Retinal pigment epithelial cell (primary cell): ENCODE measurements around the gene DBX1.
"Not testable (repeated sequence)": the region's sequence is repeated elsewhere in the genome, so short reads cannot be mapped to it uniquely, and the experiment has no call there.

Source experiments
- DNase-seq: peaks from one replicate; pipeline ENCODE4 v3.0.0-alpha.2; 2010; ENCODE audit warnings: low read depth
- H3K4me3 ChIP-seq: 2 replicates; pipeline ENCODE4 v1.5.1; 2011; ENCODE audit warnings: mild to moderate bottlenecking, low read length, control low read depth, moderate library complexity
- TF ChIP-seq, protein P1 (sequence below): conservative IDR thresholded peaks from 2 replicates; pipeline ENCODE4 v1.5.1; 2011; ENCODE audit warnings: low read depth, low read length, control low read depth, inconsistent platforms

The DBX1 gene

DNA sequence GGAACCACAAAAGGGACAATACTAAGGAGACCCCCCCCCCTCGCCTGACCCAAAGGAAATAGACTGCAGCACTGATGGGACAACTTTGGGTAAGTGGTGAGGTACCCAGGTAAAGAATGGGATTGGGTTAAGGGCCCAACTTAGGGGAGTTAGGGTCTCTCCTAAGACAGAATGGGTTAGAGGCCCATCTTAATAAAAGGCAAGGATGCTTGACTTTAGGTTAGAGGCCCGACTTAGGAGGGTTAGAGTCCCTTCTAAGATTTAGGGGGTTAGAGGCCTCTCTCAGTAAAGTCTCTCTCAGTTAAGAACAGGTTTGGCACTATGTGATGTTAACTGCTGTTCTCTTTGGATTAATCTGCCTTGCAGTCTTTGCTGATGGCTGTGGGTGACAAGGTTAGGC is 41.0 kb upstream of the DBX1 start:
- TF ChIP-seq, protein P1, sequence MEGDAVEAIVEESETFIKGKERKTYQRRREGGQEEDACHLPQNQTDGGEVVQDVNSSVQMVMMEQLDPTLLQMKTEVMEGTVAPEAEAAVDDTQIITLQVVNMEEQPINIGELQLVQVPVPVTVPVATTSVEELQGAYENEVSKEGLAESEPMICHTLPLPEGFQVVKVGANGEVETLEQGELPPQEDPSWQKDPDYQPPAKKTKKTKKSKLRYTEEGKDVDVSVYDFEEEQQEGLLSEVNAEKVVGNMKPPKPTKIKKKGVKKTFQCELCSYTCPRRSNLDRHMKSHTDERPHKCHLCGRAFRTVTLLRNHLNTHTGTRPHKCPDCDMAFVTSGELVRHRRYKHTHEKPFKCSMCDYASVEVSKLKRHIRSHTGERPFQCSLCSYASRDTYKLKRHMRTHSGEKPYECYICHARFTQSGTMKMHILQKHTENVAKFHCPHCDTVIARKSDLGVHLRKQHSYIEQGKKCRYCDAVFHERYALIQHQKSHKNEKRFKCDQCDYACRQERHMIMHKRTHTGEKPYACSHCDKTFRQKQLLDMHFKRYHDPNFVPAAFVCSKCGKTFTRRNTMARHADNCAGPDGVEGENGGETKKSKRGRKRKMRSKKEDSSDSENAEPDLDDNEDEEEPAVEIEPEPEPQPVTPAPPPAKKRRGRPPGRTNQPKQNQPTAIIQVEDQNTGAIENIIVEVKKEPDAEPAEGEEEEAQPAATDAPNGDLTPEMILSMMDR, result no peak
- no peak overlapping the region for H3K4me3 ChIP-seq
- no peak for DNase-seq

DNA sequence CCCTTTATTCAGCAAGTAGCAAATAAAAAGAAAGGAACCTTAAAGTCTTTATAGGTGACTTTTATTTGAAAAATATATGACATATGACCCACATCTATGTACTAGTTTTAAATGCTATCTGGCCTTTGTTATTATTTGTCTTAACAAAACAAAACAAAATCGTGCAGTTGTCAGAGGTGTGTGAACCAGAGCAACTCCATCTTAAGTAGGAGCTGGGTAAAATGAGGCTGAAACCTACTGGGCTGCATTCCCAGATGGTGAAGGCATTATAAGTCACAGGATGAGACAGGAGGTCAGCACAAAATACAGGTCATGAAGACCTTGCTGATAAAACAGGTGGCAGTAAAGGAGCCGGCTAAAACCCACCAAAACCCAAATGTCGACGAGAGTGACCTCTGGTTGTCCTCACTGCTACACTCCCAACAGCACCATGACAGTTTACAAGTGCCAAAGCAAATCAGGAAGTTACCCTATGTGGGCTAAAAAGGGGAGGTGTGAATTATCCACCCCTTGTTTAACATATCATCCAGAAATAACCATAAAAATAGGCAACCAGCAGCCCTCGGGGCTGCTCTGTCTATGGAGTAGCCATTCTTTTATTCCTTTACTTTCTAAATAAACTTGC is 40.2 kb upstream of the DBX1 start:
- DNase-seq, H3K4me3 ChIP-seq: not testable (repeated sequence)

DNA sequence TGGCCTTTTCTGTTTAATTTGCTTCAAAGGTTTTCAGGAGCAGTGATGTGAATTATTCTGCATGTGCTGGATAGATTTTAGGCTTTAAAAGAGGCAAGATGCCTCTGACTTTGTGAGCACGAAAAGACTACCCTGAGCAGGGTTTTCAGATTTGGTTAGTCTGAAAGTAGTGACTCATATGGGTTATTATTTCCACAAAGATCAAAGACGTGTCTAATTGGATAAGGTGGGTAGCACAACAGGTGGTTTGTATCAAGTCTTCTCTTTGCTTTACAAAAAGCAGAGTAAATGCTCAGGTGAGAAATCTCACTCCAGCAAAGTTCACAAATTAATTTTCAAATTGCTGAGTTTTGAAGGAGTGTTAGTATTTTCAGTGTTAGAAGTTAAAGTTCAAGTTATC is 37.6 kb upstream of the DBX1 start:
- TF ChIP-seq, protein P1, result no peak
- no peak overlapping the region for H3K4me3 ChIP-seq
- no peak for DNase-seq

DNA sequence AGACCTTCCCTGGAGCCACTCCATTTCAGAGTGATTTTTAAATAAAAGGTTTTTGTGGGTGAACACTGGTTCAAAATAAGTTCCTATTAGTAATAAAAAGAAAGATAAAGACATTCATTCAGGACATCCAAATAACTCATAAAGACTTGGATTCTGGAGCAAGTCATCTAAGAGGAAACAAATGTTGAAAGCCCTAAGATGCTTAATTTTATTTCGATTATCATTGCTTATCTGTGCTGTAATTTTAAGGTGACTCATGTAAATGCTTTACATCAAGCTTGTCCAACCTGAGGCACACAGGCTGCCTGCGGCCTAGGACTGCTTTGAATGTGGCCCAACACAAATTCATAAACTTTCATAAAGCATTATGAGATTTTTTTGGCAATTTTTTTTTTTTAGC is 34.2 kb upstream of the DBX1 start:
- H3K4me3 ChIP-seq, result no peak overlapping the region
- TF ChIP-seq, protein P1, result no peak
- DNase-seq, result no peak

DNA sequence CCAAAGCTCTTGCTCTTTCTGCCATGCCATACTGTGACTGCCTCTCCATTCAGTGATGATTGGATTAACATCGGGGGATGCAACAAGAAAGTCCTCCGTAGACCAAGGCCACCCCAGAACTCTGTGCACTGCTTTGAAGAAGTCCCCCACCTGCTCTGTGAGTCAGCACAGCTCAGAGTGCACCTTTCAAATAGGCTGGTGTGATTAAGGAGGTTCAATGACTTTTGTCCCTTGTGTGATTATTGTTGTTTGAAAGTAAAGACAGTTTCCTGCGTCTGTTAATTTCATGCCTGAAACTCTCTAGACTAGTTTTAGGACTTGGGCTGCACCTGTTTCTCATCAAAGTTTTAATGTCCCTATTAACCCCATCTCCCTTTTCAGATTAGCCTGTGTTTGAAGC is 33.0 kb upstream of the DBX1 start:
- no peak overlapping the region for H3K4me3 ChIP-seq
- TF ChIP-seq, protein P1, result no peak
- DNase-seq, result no peak

DNA sequence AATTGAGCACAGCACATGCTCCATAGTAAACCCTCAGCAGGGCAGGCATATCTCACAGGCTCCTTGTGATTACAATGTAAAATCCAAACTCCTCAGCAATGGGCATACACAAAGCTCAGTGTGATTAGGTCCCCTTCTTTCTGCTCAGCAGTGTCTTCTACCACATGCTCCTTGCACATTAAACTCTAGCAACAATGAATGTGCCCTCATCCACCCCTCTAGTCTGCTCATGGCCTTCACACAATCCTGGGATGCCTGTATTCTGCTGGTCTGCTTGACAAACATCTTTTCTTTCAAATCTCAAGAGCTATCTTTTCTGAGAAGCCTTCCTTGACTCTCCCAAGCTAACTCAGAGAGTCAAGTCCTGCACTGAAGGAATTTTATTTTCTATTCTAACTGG is 32.4 kb upstream of the DBX1 start:
- TF ChIP-seq, protein P1, result no peak
- no peak for DNase-seq

DNA sequence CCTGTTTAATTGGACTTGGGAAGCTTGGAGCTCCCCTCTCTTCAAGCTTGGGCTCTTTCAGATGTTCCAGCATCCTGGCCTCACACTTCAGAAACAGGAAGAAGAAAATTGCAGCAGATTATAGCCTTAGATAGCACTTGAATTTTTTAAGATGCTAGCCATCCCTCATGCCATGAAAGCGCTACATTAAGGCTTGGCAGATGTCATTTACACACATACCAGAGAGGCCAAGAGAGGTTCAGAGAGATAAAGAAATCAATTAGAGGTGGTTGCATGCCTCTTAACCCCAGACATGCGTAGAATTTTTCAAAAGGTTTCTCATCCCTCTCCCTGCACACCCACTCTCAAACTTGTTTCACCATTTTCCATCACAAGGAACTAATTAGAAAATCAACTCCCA is 31.9 kb upstream of the DBX1 start:
- no peak for DNase-seq
- H3K4me3 ChIP-seq, result no peak overlapping the region
- TF ChIP-seq, protein P1, result no peak

More for the DNA sequence above, 32.4 kb upstream of the DBX1 start:
- no peak overlapping the region for H3K4me3 ChIP-seq
